ENCODE measurements around the gene GAGE12F. TPM values are rescaled to one million over a fixed set of nuclear protein-coding genes. Genes with fewer than 3 reads are reported as not detected.
"Not testable (repeated sequence)": the region's sequence is repeated elsewhere in the genome, so short reads cannot be mapped to it uniquely, and the experiment has no call there.

Gene GAGE12F
- total and polyA plus RNA-seq, 10 of the 15 experiments (the other 5 are each of a cell fraction or from before 2014, with no cell fraction given), result 0.72 TPM; not detected in 9

DNA sequence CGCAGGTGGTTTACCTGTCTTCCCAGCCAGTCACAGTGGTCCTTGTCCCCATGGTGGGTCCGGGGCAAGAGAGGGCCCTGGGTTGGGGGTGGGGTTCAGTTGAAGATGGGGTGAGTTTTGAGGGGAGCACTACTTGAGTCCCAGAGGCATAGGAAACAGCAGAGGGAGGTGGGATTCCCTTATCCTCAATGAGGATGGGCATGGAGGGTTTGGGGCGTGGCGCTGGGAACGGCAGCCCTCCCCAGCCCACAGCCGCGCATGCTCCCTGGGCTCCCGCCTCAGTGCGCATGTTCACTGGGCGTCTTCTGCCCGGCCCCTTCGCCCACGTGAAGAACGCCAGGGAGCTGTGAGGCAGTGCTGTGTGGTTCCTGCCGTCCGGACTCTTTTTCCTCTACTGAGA lies 9.7 kb upstream of the GAGE12F start, which contains the start of gene GAGE12E:
Gene GAGE12E, plus strand, starts transcription at position 301 of the 400 bp plus-strand sequence. CDS start 1,155 bp downstream, outside the sequence.
- ATAC-seq; FAIRE-seq; POLR2A ChIA-PET; in situ Hi-C loops (cut with MboI); RAD21 ChIA-PET (ENCODE audit: unreplicated experiment); H3K27me3 ChIP-seq (replicated peaks in 1 of 2; ENCODE audit: control insufficient read depth in 2 of 2, insufficient read depth in 2 of 2, low read length in 1 of 2); H3K9me3 ChIP-seq (replicated peaks; ENCODE audit: control insufficient read depth, insufficient read depth, low read length); CTCF ChIA-PET; intact Hi-C loops (cut with micrococcal nuclease; ENCODE audit: unreplicated experiment); DNase-seq (ENCODE audit: low read depth, low spot score); BruUV-seq (replicated peaks); H3K4me2 ChIP-seq (ENCODE audit: control insufficient read depth, insufficient read depth); H3K9ac ChIP-seq (ENCODE audit: control insufficient read depth, insufficient read depth, low read length); H3K4me1 ChIP-seq (ENCODE audit: control insufficient read depth, insufficient read depth, low read length); H3K36me3 ChIP-seq (ENCODE audit: control insufficient read depth in 2 of 2, insufficient read depth in 2 of 2, low read length in 1 of 2); H2AFZ ChIP-seq (ENCODE audit: control insufficient read depth, low read depth, low read length); H3K79me2 ChIP-seq (ENCODE audit: control insufficient read depth, insufficient read depth, low read length); H4K20me1 ChIP-seq (ENCODE audit: control insufficient read depth, insufficient read depth); SMC1A ChIA-PET (ENCODE audit: uncharacterized antibody, unreplicated experiment); H3K27ac ChIP-seq (ENCODE audit: control insufficient read depth, insufficient read depth); H3K4me3 ChIP-seq: not testable (repeated sequence)
- no CpG with 5 or more reads among the region's 16 CpGs for WGBS (ENCODE audit: insufficient coverage, insufficient replicate concordance, low lambda C conversion rate, missing lambda C conversion rate)

- ATAC-seq; H3K9ac ChIP-seq (ENCODE audit: control insufficient read depth, insufficient read depth, low read length); CTCF ChIA-PET; H3K9me3 ChIP-seq (replicated peaks; ENCODE audit: control insufficient read depth, insufficient read depth, low read length); in situ Hi-C loops (cut with MboI); H3K4me2 ChIP-seq (ENCODE audit: control insufficient read depth, insufficient read depth); H2AFZ ChIP-seq (ENCODE audit: control insufficient read depth, low read depth, low read length); POLR2A ChIA-PET; intact Hi-C loops (cut with micrococcal nuclease; ENCODE audit: unreplicated experiment); H3K27ac ChIP-seq (ENCODE audit: control insufficient read depth, insufficient read depth); FAIRE-seq; H3K79me2 ChIP-seq (ENCODE audit: control insufficient read depth, insufficient read depth, low read length); DNase-seq (ENCODE audit: low read depth, low spot score); SMC1A ChIA-PET (ENCODE audit: uncharacterized antibody, unreplicated experiment); BruUV-seq (replicated peaks); RAD21 ChIA-PET (ENCODE audit: unreplicated experiment); H3K4me1 ChIP-seq (ENCODE audit: control insufficient read depth, insufficient read depth, low read length); H3K4me3 ChIP-seq; H3K27me3 ChIP-seq (replicated peaks in 1 of 2; ENCODE audit: control insufficient read depth in 2 of 2, insufficient read depth in 2 of 2, low read length in 1 of 2); H4K20me1 ChIP-seq (ENCODE audit: control insufficient read depth, insufficient read depth); H3K36me3 ChIP-seq (ENCODE audit: control insufficient read depth in 2 of 2, insufficient read depth in 2 of 2, low read length in 1 of 2): not testable (repeated sequence)
- WGBS (ENCODE audit: insufficient coverage, insufficient replicate concordance, low lambda C conversion rate, missing lambda C conversion rate), result no CpG with 5 or more reads among the region's 11 CpGs
Measured at GRCh38 chrX:49568728-49569127, 8.1 kb downstream of the GAGE12F start.

- DNase-seq (ENCODE audit: low read depth, low spot score); H3K4me1 ChIP-seq (ENCODE audit: control insufficient read depth, insufficient read depth, low read length); in situ Hi-C loops (cut with MboI); H3K27me3 ChIP-seq (replicated peaks in 1 of 2; ENCODE audit: control insufficient read depth in 2 of 2, insufficient read depth in 2 of 2, low read length in 1 of 2); H4K20me1 ChIP-seq (ENCODE audit: control insufficient read depth, insufficient read depth); CTCF ChIA-PET; H3K79me2 ChIP-seq (ENCODE audit: control insufficient read depth, insufficient read depth, low read length); H3K27ac ChIP-seq (ENCODE audit: control insufficient read depth, insufficient read depth); FAIRE-seq; SMC1A ChIA-PET (ENCODE audit: uncharacterized antibody, unreplicated experiment); H2AFZ ChIP-seq (ENCODE audit: control insufficient read depth, low read depth, low read length); POLR2A ChIA-PET; H3K9me3 ChIP-seq (replicated peaks; ENCODE audit: control insufficient read depth, insufficient read depth, low read length); H3K9ac ChIP-seq (ENCODE audit: control insufficient read depth, insufficient read depth, low read length); intact Hi-C loops (cut with micrococcal nuclease; ENCODE audit: unreplicated experiment); RAD21 ChIA-PET (ENCODE audit: unreplicated experiment); ATAC-seq; H3K36me3 ChIP-seq (ENCODE audit: control insufficient read depth in 2 of 2, insufficient read depth in 2 of 2, low read length in 1 of 2); H3K4me3 ChIP-seq; BruUV-seq (replicated peaks); H3K4me2 ChIP-seq (ENCODE audit: control insufficient read depth, insufficient read depth): not testable (repeated sequence)
- no CpG with 5 or more reads among the region's 13 CpGs for WGBS (ENCODE audit: insufficient coverage, insufficient replicate concordance, low lambda C conversion rate, missing lambda C conversion rate)
Measured at GRCh38 chrX:49569152-49569551, 8.5 kb downstream of the GAGE12F start.

DNA sequence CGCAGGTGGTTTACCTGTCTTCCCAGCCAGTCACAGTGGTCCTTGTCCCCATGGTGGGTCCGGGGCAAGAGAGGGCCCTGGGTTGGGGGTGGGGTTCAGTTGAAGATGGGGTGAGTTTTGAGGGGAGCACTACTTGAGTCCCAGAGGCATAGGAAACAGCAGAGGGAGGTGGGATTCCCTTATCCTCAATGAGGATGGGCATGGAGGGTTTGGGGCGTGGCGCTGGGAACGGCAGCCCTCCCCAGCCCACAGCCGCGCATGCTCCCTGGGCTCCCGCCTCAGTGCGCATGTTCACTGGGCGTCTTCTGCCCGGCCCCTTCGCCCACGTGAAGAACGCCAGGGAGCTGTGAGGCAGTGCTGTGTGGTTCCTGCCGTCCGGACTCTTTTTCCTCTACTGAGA lies 9.5 kb downstream of the GAGE12F start, which contains the start of gene GAGE12G:
Gene GAGE12G, plus strand, starts transcription at position 301 of the 400 bp plus-strand sequence. CDS start 1,155 bp downstream, outside the sequence.
- FAIRE-seq; BruUV-seq (replicated peaks); CTCF ChIA-PET: not testable (repeated sequence)

More for the DNA sequence above, 9.5 kb downstream of the GAGE12F start, which contains the start of gene GAGE12G:
- H3K9ac ChIP-seq (ENCODE audit: control insufficient read depth, insufficient read depth, low read length); H3K4me2 ChIP-seq (ENCODE audit: control insufficient read depth, insufficient read depth); H3K4me3 ChIP-seq; DNase-seq (ENCODE audit: low read depth, low spot score); POLR2A ChIA-PET; H3K79me2 ChIP-seq (ENCODE audit: control insufficient read depth, insufficient read depth, low read length); SMC1A ChIA-PET (ENCODE audit: uncharacterized antibody, unreplicated experiment); H3K9me3 ChIP-seq (replicated peaks; ENCODE audit: control insufficient read depth, insufficient read depth, low read length); in situ Hi-C loops (cut with MboI); intact Hi-C loops (cut with micrococcal nuclease; ENCODE audit: unreplicated experiment); H3K36me3 ChIP-seq (ENCODE audit: control insufficient read depth in 2 of 2, insufficient read depth in 2 of 2, low read length in 1 of 2); RAD21 ChIA-PET (ENCODE audit: unreplicated experiment); H2AFZ ChIP-seq (ENCODE audit: control insufficient read depth, low read depth, low read length); ATAC-seq; H4K20me1 ChIP-seq (ENCODE audit: control insufficient read depth, insufficient read depth); H3K27ac ChIP-seq (ENCODE audit: control insufficient read depth, insufficient read depth); H3K27me3 ChIP-seq (replicated peaks in 1 of 2; ENCODE audit: control insufficient read depth in 2 of 2, insufficient read depth in 2 of 2, low read length in 1 of 2); H3K4me1 ChIP-seq (ENCODE audit: control insufficient read depth, insufficient read depth, low read length): not testable (repeated sequence)
- no CpG with 5 or more reads among the region's 16 CpGs for WGBS (ENCODE audit: insufficient coverage, insufficient replicate concordance, low lambda C conversion rate, missing lambda C conversion rate)
